Measurements from ENCODE around the gene MAST4. TPM values are rescaled to one million over a fixed set of nuclear protein-coding genes. Genes with fewer than 3 reads are reported as not detected.

Gene MAST4
- total RNA-seq, 1 experiment from 2014 or later, result 26.5 TPM

- TF ChIP-seq CTCF (IDR thresholded peaks at IDR 0.05; ENCODE audit: unreplicated experiment), result no peak
- ChIA-PET POLR2A (interaction anchor here (1.0 to 2.9 kb wide), 6 partner anchors 8 to 42 kb away, joined by 3 to 12 read pairs (median 4); no protein-coding TSS in a partner anchor), CTCF (interaction anchor here (0.6 to 1.1 kb wide), 3 partner anchors 9 to 51 kb away, joined by 3 to 5 read pairs (median 3); no protein-coding TSS in a partner anchor)
- Mint-ChIP-seq H3K9me3 (ENCODE audit: unreplicated experiment) (no peaks in the 10 kb centered on the region), H3K4me1 (ENCODE audit: insufficient read depth, unreplicated experiment) (peaks cover 19% of the 10 kb centered on the region), H3K4me3 (ENCODE audit: unreplicated experiment) (no peak overlapping the region), H3K36me3 (ENCODE audit: insufficient read depth, unreplicated experiment) (peaks cover 4% of the 10 kb centered on the region), H3K27ac (ENCODE audit: low read depth, unreplicated experiment) (no peak overlapping the region), H3K27me3 (ENCODE audit: insufficient read depth, unreplicated experiment) (no peaks in the 10 kb centered on the region)
- intact Hi-C loops (cut with micrococcal nuclease), result no loop called here
- BruUV-seq (replicated peaks), result no TSS peak
- peak; percentile 33 for DNase-seq (ENCODE audit: unreplicated experiment)
Observed at GRCh38 chr5:67047160-67047559, 451.0 kb downstream of the MAST4 start.

- peaks cover 19% of the 10 kb centered on the region for H3K4me1 Mint-ChIP-seq (ENCODE audit: insufficient read depth, unreplicated experiment)
- intact Hi-C loops (cut with micrococcal nuclease), result no loop called here
- H3K36me3 Mint-ChIP-seq (ENCODE audit: insufficient read depth, unreplicated experiment), result peaks cover 4% of the 10 kb centered on the region
- H3K4me3 Mint-ChIP-seq (ENCODE audit: unreplicated experiment), result no peak overlapping the region
- no peaks in the 10 kb centered on the region for H3K27me3 Mint-ChIP-seq (ENCODE audit: insufficient read depth, unreplicated experiment)
- no peaks in the 10 kb centered on the region for H3K9me3 Mint-ChIP-seq (ENCODE audit: unreplicated experiment)
- CTCF ChIA-PET, result interaction anchor here (0.6 kb wide), 1 partner anchor 9 kb away, joined by 3 read pairs; no protein-coding TSS in a partner anchor
- POLR2A ChIA-PET, result interaction anchor here (1.0 to 2.9 kb wide), 5 partner anchors 9 to 43 kb away, joined by 3 to 12 read pairs (median 4); no protein-coding TSS in a partner anchor
- no peak for TF ChIP-seq CTCF (IDR thresholded peaks at IDR 0.05; ENCODE audit: unreplicated experiment)
- DNase-seq (ENCODE audit: unreplicated experiment), result no peak
- no TSS peak for BruUV-seq (replicated peaks)
- H3K27ac Mint-ChIP-seq (ENCODE audit: low read depth, unreplicated experiment), result no peak overlapping the region
Observed at GRCh38 chr5:67047616-67048015, 451.4 kb downstream of the MAST4 start.

- POLR2A ChIA-PET, result interaction anchor here (0.7 to 1.9 kb wide), 6 partner anchors 9 to 45 kb away, joined by 3 to 7 read pairs (median 4); no protein-coding TSS in a partner anchor
Observed at GRCh38 chr5:67050125-67050524, 453.9 kb downstream of the MAST4 start.

GRCh38 chr5:67050635-67051034 is 454.4 kb downstream of the MAST4 start:
- H3K27me3 Mint-ChIP-seq (ENCODE audit: insufficient read depth, unreplicated experiment), result no peaks in the 10 kb centered on the region
- H3K4me3 Mint-ChIP-seq (ENCODE audit: unreplicated experiment), result no peak overlapping the region
- ChIA-PET POLR2A (interaction anchor here (0.7 to 1.9 kb wide), 5 partner anchors 9 to 45 kb away, joined by 3 to 7 read pairs (median 5); no protein-coding TSS in a partner anchor), CTCF (interaction anchor here (0.7 kb wide), 1 partner anchor 242 kb away, joined by 4 read pairs; no protein-coding TSS in a partner anchor)
- no peak overlapping the region for H3K27ac Mint-ChIP-seq (ENCODE audit: low read depth, unreplicated experiment)
- TF ChIP-seq CTCF (IDR thresholded peaks at IDR 0.05; ENCODE audit: unreplicated experiment), result no peak
- intact Hi-C loops (cut with micrococcal nuclease), result no loop called here
- BruUV-seq (replicated peaks), result no TSS peak
- H3K4me1 Mint-ChIP-seq (ENCODE audit: insufficient read depth, unreplicated experiment), result peaks cover 19% of the 10 kb centered on the region
- H3K36me3 Mint-ChIP-seq (ENCODE audit: insufficient read depth, unreplicated experiment), result peaks cover 14% of the 10 kb centered on the region
- no peak for DNase-seq (ENCODE audit: unreplicated experiment)
- H3K9me3 Mint-ChIP-seq (ENCODE audit: unreplicated experiment), result no peaks in the 10 kb centered on the region

More at GRCh38 chr5:67050125-67050524, 453.9 kb downstream of the MAST4 start:
- no peak for TF ChIP-seq CTCF (IDR thresholded peaks at IDR 0.05; ENCODE audit: unreplicated experiment)
- no peaks in the 10 kb centered on the region for H3K9me3 Mint-ChIP-seq (ENCODE audit: unreplicated experiment)
- no peak for DNase-seq (ENCODE audit: unreplicated experiment)
- no peak overlapping the region for H3K4me3 Mint-ChIP-seq (ENCODE audit: unreplicated experiment)
- CTCF ChIA-PET, result interaction anchor here (0.6 to 1.4 kb wide), 2 partner anchors 9 kb away, joined by 4 read pairs; no protein-coding TSS in a partner anchor
- intact Hi-C loops (cut with micrococcal nuclease), result no loop called here
- H3K27ac Mint-ChIP-seq (ENCODE audit: low read depth, unreplicated experiment), result no peak overlapping the region
- H3K4me1 Mint-ChIP-seq (ENCODE audit: insufficient read depth, unreplicated experiment), result peaks cover 19% of the 10 kb centered on the region
- no peaks in the 10 kb centered on the region for H3K27me3 Mint-ChIP-seq (ENCODE audit: insufficient read depth, unreplicated experiment)
- BruUV-seq (replicated peaks), result no TSS peak
- H3K36me3 Mint-ChIP-seq (ENCODE audit: insufficient read depth, unreplicated experiment), result peaks cover 9% of the 10 kb centered on the region
